C4-2B (cell line): ENCODE data around the gene C12orf54.

ENCODE experiments used
- CTCF ChIP-seq: fragments of 450-650 bp; conservative IDR thresholded peaks from 2 replicates; pipeline ENCODE4 v1.5.1; 2017; ENCODE audit warnings: mild to moderate bottlenecking
- ZFX ChIP-seq: fragments of 450-650 bp; IDR thresholded peaks from 2 replicates; pipeline ENCODE4 v1.6.1; 2017

- TF ChIP-seq CTCF (no peak), ZFX (no peak)
These were observed 41.2 kb upstream of the C12orf54 start for GRCh38 chr12:48441069-48441468.
